NT2/D1 (cell line): ENCODE results near the gene ZSCAN26.

Experiments
- DNase-seq: peaks from one replicate; pipeline ENCODE4 v3.0.0-alpha.2; 2011; ENCODE audit warnings: low read depth, low spot score
- H3K27me3 ChIP-seq: 2 replicates; pipeline ENCODE4 v1.6.0; 2011; ENCODE audit warnings: mild to moderate bottlenecking; ENCODE audit not compliant: insufficient read length, insufficient read depth
- H3K36me3 ChIP-seq: 2 replicates; pipeline ENCODE4 v1.6.1; 2011; ENCODE audit warnings: mild to moderate bottlenecking, low read length, mixed read lengths; ENCODE audit not compliant: insufficient read depth, insufficient read length
- H3K4me1 ChIP-seq: 2 replicates; pipeline ENCODE4 v1.5.1; 2011; ENCODE audit not compliant: insufficient read depth, insufficient read length
- H3K4me3 ChIP-seq: 2 replicates; pipeline ENCODE4 v1.5.1; 2011; ENCODE audit warnings: low read depth; ENCODE audit not compliant: insufficient read length
- H3K9ac ChIP-seq: 2 replicates; pipeline ENCODE4 v1.6.0; 2011; ENCODE audit warnings: low read depth; ENCODE audit not compliant: insufficient read length
- H3K9me3 ChIP-seq: 2 replicates; pipeline ENCODE4 v1.5.1; 2011; ENCODE audit warnings: mild to moderate bottlenecking, low read length; ENCODE audit not compliant: insufficient read depth
- SUZ12 ChIP-seq: IDR thresholded peaks from 2 replicates; pipeline ENCODE4 v1.6.1; 2011; ENCODE audit not compliant: insufficient read length, insufficient read depth; ENCODE audit errors: extremely low read depth
- YY1 ChIP-seq: IDR thresholded peaks from 2 replicates; pipeline ENCODE4 v1.6.1; 2011; ENCODE audit not compliant: insufficient read length, insufficient read depth
- ZNF274 ChIP-seq: IDR thresholded peaks from 2 replicates; pipeline ENCODE4 v1.6.1; 2011; ENCODE audit warnings: mild to moderate bottlenecking, low read depth, low read length

Gene ZSCAN26

DNA sequence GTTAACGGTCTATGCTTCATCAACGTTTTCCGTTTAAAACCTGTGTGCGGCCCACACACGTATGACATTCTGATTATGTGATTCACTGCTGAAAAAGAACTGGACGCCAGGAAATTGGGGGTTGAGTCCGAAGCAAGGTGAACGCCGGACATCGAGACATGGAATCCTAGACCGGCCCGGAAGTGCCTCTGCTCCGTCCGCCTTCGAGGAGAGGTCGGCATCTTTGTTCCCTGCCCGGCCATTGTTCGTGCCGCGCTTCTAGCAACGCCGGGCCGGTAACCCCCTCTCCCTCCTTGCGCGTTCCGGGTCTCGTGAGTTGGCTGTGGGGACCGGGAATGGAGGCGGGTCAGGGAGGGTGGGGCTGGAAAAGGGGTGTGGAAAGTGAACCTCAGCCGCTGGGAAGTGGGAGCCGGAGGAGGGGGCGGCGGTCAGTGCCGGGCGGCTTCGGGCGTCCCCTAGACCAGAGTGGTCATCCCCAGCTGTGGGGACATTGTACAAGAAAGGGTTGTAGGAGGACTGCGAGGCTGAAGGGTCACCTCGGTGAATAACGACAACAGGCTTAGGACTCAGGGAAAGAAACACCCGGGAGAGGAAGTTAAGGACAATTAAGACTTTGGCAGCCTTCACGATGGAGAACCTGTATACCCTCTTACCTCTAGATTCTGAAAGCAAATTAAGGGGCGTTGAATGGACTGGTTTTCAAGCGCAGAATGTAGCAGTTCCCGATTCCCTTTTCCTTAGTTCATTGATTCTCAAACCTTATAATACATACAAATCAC, 41.7 kb upstream of the ZSCAN26 start, which contains the start of gene ZSCAN9:
ZSCAN9 (plus strand) TSS at position 220 of the 779 bp plus-strand sequence. CDS start 1,810 bp downstream, outside the sequence.
- Histone ChIP-seq H3K36me3 (peaks cover 31% of the 10 kb centered on the region), H3K4me1 (no peaks in the 10 kb centered on the region), H3K9me3 (no peaks in the 10 kb centered on the region), H3K27me3 (peaks cover 42% of the 10 kb centered on the region), H3K9ac (peak within 1 kb of the TSS; percentile 77), H3K4me3 (peak within 1 kb of the TSS; percentile 84)
- DNase-seq: peak; percentile 44
- TF ChIP-seq ZNF274: no peak
- TF ChIP-seq YY1: peak; percentile 54

DNA sequence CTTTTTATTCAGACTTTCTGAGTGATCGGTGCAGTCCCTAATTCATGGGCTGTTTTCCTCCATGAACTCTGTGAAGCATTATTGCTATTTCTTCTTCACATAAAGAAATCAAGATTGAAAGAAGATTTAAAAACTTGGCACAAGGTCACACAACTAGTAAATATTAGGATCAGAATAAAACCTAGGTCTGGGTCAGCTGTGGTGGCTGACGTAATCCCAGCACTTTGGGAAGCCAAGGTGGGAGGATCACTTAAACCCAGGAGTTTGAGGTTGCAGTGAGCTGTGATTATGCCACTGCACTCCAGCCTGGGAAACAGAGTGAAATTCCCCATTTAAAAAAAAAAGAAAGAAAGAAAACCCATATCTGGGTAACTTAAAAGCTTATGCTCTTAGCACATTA, 40.5 kb upstream of the ZSCAN26 start:
- Histone ChIP-seq H3K9me3 (no peaks in the 10 kb centered on the region), H3K36me3 (peaks cover 39% of the 10 kb centered on the region), H3K9ac (no peak overlapping the region), H3K27me3 (peaks cover 30% of the 10 kb centered on the region), H3K4me1 (no peaks in the 10 kb centered on the region), H3K4me3 (no peak overlapping the region)
- TF ChIP-seq ZNF274 (no peak), YY1 (no peak), SUZ12 (no peak)
- DNase-seq: no peak

DNA sequence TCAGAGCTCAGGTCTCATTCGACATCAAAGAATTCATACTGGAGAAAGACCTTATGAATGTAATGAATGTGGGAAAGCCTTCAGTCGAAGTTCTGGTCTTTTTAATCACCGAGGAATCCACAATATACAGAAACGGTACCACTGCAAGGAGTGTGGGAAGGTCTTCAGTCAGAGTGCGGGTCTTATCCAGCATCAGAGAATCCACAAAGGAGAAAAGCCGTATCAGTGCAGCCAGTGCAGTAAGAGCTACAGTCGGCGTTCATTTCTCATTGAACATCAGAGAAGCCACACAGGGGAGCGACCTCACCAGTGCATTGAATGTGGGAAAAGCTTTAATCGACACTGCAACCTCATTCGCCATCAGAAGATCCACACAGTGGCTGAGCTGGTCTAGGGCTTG, 34.2 kb upstream of the ZSCAN26 start:
- H3K4me1 ChIP-seq: no peaks in the 10 kb centered on the region

DNA sequence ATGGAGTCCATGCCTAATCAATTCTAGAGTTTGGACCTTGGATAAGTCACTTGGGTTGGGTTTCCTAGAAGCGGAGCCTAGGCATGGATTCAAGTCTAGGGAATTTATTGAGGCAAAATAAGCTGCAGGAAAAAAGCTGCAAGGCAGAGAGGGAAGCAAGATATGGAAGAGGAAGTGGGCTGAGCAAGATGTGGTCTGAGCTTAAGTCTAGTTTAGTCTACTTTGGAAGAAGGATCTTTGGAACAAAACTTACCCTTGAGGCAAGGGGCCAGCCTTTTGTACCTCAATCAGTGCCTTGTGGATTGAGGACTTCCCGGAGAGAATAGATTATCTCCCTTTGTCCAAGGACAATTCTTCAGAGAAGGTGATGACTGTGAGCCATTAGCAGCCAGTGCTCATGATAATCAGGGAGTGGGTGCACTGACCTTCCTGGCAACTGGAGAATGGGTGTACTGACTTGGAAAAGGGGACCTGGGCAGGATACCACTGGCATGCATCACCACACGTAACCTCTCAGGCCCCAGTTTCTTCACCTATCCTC, 31.0 kb upstream of the ZSCAN26 start:
- DNase-seq: no peak
- Histone ChIP-seq H3K9me3 (no peaks in the 10 kb centered on the region; the same call in 1 of the 2 replicates), H3K4me1 (no peaks in the 10 kb centered on the region), H3K9ac (no peak overlapping the region), H3K27me3 (no peaks in the 10 kb centered on the region), H3K36me3 (peaks cover 28% of the 10 kb centered on the region), H3K4me3 (no peak overlapping the region)
- TF ChIP-seq YY1 (no peak), ZNF274 (no peak), SUZ12 (no peak)

More for the DNA sequence above, 34.2 kb upstream of the ZSCAN26 start:
- Histone ChIP-seq H3K9me3 (no peaks in the 10 kb centered on the region; the same call in 1 of the 2 replicates), H3K27me3 (no peaks in the 10 kb centered on the region), H3K36me3 (peaks cover 55% of the 10 kb centered on the region), H3K9ac (no peak overlapping the region), H3K4me3 (no peak overlapping the region)
- DNase-seq: no peak
- no peak for TF ChIP-seq YY1
- TF ChIP-seq SUZ12: no peak
- no peak for TF ChIP-seq ZNF274

DNA sequence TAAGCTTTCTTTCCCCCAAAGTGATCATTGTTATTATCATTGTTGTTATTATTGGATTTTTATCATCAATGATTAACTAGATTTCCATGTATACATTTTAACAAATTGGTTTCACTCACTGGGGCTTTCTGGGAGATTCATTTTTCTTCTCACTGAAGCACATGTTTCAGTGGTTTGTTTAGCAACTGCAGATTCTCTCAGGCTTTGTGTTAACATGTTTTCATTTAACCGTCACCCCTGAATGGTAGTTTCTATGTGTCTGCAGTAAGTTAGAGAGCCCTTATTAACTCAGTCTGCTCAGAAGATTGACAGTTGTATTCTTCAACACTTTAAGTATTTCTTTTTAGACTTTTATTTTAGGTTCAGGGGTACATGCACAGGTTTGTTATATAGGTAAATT, 27.3 kb upstream of the ZSCAN26 start:
- Histone ChIP-seq H3K9me3 (no peaks in the 10 kb centered on the region), H3K27me3 (no peaks in the 10 kb centered on the region), H3K36me3 (peaks cover 13% of the 10 kb centered on the region), H3K4me1 (no peaks in the 10 kb centered on the region), H3K9ac (no peak overlapping the region), H3K4me3 (no peak overlapping the region)
- no peak for DNase-seq
- no peak for TF ChIP-seq SUZ12
- no peak for TF ChIP-seq ZNF274
- no peak for TF ChIP-seq YY1

DNA sequence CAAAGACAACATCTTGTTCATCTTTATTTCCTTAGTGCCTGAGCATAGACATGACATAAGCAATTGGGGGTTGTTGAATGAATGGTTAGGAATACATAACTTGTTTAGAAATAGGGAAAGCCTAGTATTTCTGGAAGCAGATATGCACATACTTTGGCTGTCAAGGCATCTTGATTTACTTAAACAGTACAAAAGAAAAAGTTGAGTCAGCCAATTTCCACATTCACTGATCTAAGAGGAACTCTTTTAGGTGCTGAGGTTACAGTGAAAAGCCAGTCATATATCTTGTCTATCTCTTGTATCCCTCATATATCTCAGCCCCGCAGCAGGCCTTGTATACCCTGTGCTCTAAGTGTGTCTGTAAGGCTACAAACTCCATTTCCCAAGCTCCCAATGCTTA, 26.5 kb upstream of the ZSCAN26 start:
- no peak for DNase-seq
- TF ChIP-seq SUZ12 (no peak), YY1 (no peak), ZNF274 (no peak)
- Histone ChIP-seq H3K4me1 (no peaks in the 10 kb centered on the region), H3K27me3 (no peaks in the 10 kb centered on the region), H3K36me3 (peaks cover 21% of the 10 kb centered on the region), H3K9ac (no peak overlapping the region), H3K4me3 (no peak overlapping the region), H3K9me3 (no peaks in the 10 kb centered on the region)

DNA sequence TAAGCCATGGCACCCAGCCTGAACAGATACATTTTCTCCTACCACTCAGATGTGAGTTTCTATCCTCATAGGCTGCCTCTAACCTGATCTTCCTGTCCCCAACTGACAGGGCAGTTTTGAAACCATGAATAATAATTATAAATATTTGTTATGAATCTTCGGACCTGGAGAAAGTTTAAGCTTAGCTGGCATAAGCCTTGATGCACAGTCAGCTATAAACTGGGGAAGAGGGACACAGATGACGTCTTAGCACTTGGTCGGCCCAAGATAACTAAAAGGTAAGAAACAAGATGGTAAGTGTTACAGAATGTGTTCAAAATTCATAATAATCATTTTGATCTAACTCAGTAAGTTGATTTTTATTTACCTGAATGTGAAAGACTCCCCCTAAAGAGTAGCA, 23.0 kb upstream of the ZSCAN26 start:
- H3K4me3 ChIP-seq: no peak overlapping the region
- no peak overlapping the region for H3K9ac ChIP-seq
- TF ChIP-seq ZNF274 (no peak), YY1 (no peak), SUZ12 (no peak)
- DNase-seq: no peak
- H3K4me1 ChIP-seq: no peaks in the 10 kb centered on the region
- H3K27me3 ChIP-seq: no peaks in the 10 kb centered on the region
- peaks cover 46% of the 10 kb centered on the region for H3K36me3 ChIP-seq
- H3K9me3 ChIP-seq: no peaks in the 10 kb centered on the region
